ENCODE data around the gene ETS1. TPM values are rescaled to one million over a fixed set of nuclear protein-coding genes. Genes with fewer than 3 reads are reported as not detected.

Gene ETS1
- total RNA-seq, 6 experiments from 2014 or later: 55.2 to 78.6 (median 73.2) TPM

- H3K4me1 Mint-ChIP-seq (ENCODE audit: low read depth): peaks cover 20% of the 10 kb centered on the region
- H3K9me3 Mint-ChIP-seq: no peaks in the 10 kb centered on the region
- H3K36me3 Mint-ChIP-seq (ENCODE audit: low read depth): no peaks in the 10 kb centered on the region
- no peak overlapping the region for H3K4me3 Mint-ChIP-seq
- H3K27me3 Mint-ChIP-seq (ENCODE audit: insufficient read depth): no peaks in the 10 kb centered on the region; the same call in 1 of the 2 replicates
- no peak for DNase-seq
- no peak overlapping the region for H3K27ac Mint-ChIP-seq
- no peak for TF ChIP-seq CTCF (IDR thresholded peaks at IDR 0.05)
These were observed 53.9 kb downstream of the ETS1 start for GRCh38 chr11:128533472-128533871.

GRCh38 chr11:128532572-128533091 lies 54.7 kb downstream of the ETS1 start:
- no peak for DNase-seq
- Mint-ChIP-seq H3K4me1 (ENCODE audit: low read depth) (peaks cover 28% of the 10 kb centered on the region), H3K36me3 (ENCODE audit: low read depth) (no peaks in the 10 kb centered on the region), H3K27ac (no peak overlapping the region), H3K4me3 (no peak overlapping the region), H3K27me3 (ENCODE audit: insufficient read depth) (no peaks in the 10 kb centered on the region; the same call in 1 of the 2 replicates), H3K9me3 (no peaks in the 10 kb centered on the region)
- no peak for TF ChIP-seq CTCF (IDR thresholded peaks at IDR 0.05)

- Mint-ChIP-seq H3K4me1 (ENCODE audit: low read depth) (peaks cover 30% of the 10 kb centered on the region), H3K9me3 (no peaks in the 10 kb centered on the region), H3K27ac (no peak overlapping the region), H3K4me3 (no peak overlapping the region), H3K36me3 (ENCODE audit: low read depth) (no peaks in the 10 kb centered on the region), H3K27me3 (ENCODE audit: insufficient read depth) (no peaks in the 10 kb centered on the region)
- TF ChIP-seq CTCF (IDR thresholded peaks at IDR 0.05): no peak
- no peak for DNase-seq
These were observed 55.3 kb downstream of the ETS1 start for GRCh38 chr11:128532016-128532571.

- no peaks in the 10 kb centered on the region for H3K27me3 Mint-ChIP-seq (ENCODE audit: insufficient read depth)
- H3K27ac Mint-ChIP-seq: no peak overlapping the region
- no peak overlapping the region for H3K4me3 Mint-ChIP-seq
These were observed 55.8 kb downstream of the ETS1 start for GRCh38 chr11:128531588-128531987.

GRCh38 chr11:128530118-128531074 lies 57.0 kb downstream of the ETS1 start:
- Mint-ChIP-seq H3K27me3 (ENCODE audit: insufficient read depth) (no peaks in the 10 kb centered on the region), H3K27ac (peak overlapping the region; percentile 84)
- DNase-seq: peak; percentile 93

More at GRCh38 chr11:128531588-128531987, 55.8 kb downstream of the ETS1 start:
- no peaks in the 10 kb centered on the region for H3K36me3 Mint-ChIP-seq (ENCODE audit: low read depth)
- H3K4me1 Mint-ChIP-seq (ENCODE audit: low read depth): peaks cover 33% of the 10 kb centered on the region
- no peak for TF ChIP-seq CTCF (IDR thresholded peaks at IDR 0.05)
- no peaks in the 10 kb centered on the region for H3K9me3 Mint-ChIP-seq
- no peak for DNase-seq

More at GRCh38 chr11:128530118-128531074, 57.0 kb downstream of the ETS1 start:
- no peaks in the 10 kb centered on the region for H3K9me3 Mint-ChIP-seq
- no peak for TF ChIP-seq CTCF (IDR thresholded peaks at IDR 0.05)
- no peaks in the 10 kb centered on the region for H3K36me3 Mint-ChIP-seq (ENCODE audit: low read depth)
- peak overlapping the region; percentile 1; the same call in 1 of the 2 replicates for H3K4me3 Mint-ChIP-seq
- H3K4me1 Mint-ChIP-seq (ENCODE audit: low read depth): peaks cover 45% of the 10 kb centered on the region
